GM12873 (cell line): Measurements from ENCODE around the gene CDK18.

Experiments used
- TF ChIP-seq, protein P1 (sequence below): IDR thresholded peaks from 2 replicates; pipeline ENCODE4 v1.5.1; 2012; ENCODE audit warnings: low read depth, mild to moderate bottlenecking, moderate library complexity, low read length, control low read depth; ENCODE audit not compliant: insufficient read depth; ENCODE audit errors: missing control alignments

The CDK18 gene

DNA sequence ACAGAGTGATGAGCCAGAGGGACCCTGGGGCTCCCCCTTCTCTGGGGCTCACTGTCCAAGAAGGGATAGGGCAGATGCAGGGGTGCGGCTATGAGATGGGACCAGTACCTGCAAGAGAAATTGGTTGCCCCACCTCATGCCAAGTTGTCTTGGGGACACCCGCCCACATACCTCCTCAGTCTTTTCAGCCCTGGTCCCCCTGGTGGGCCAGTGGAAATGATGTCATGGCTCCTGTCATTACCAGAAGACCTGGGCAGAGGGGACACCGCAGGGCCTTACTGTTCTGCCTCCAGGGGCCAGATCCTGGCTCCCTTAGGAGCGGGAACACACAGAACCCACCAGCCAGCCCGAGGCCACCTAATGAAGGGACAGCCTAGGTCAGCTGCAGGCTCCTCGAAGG is 63.2 kb downstream of the CDK18 start:
- TF ChIP-seq, protein P1, sequence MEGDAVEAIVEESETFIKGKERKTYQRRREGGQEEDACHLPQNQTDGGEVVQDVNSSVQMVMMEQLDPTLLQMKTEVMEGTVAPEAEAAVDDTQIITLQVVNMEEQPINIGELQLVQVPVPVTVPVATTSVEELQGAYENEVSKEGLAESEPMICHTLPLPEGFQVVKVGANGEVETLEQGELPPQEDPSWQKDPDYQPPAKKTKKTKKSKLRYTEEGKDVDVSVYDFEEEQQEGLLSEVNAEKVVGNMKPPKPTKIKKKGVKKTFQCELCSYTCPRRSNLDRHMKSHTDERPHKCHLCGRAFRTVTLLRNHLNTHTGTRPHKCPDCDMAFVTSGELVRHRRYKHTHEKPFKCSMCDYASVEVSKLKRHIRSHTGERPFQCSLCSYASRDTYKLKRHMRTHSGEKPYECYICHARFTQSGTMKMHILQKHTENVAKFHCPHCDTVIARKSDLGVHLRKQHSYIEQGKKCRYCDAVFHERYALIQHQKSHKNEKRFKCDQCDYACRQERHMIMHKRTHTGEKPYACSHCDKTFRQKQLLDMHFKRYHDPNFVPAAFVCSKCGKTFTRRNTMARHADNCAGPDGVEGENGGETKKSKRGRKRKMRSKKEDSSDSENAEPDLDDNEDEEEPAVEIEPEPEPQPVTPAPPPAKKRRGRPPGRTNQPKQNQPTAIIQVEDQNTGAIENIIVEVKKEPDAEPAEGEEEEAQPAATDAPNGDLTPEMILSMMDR: no peak

DNA sequence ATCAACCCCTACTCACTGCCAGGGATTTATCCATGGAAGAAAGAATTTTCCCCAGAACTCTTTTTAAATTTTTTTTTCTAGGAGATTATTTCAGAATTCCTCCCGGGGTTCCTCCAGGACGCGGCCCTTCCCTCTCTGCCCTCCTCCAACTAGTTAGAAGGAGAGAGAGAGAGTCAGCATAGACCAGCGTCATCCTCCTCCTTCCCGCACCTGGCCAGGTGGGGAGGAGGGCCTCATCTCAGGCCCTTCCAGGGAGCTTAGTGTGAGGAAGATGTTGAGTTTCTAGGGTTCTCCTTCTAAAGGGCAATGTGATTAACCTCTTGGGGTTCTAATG is 63.6 kb downstream of the CDK18 start:
- TF ChIP-seq, protein P1: no peak

DNA sequence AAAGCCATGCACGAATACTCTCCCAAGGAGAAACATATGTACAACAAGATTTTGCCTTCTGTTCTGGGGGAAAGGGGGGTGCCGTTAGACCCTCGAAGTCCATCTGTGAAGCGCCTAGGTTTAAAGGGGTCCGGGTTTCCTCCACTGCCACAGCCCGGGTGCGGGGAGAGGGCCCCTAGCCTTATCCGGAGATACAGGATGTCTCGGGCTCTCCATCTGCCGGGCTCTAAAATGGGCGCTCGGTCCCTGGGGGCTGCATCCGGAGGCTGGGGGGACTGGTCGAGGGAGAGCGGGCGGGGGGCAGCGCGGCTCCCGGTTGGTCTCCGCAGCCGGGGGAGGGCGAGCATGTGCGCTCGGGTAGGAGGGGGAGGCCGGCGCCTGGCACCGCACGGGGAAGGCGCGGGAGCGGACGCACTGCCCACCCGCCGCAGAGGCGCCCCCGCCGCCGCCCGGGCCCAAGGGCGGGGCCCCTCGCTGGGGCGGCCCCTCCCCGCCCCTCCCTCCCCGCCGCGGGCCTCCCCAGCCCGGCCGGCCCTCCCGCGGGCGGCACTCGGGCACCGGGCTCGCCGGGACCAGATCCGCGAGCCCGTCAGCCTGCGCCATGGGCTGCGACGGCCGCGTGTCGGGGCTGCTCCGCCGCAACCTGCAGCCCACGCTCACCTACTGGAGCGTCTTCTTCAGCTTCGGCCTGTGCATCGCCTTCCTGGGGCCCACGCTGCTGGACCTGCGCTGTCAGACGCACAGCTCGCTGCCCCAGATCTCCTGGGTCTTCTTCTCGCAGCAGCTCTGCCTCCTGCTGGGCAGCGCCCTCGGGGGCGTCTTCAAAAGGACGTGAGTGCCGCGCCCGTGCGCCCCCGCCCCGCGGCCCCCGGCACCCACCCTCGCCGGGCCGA is 64.2 kb downstream of the CDK18 start:
- TF ChIP-seq, protein P1: no peak

DNA sequence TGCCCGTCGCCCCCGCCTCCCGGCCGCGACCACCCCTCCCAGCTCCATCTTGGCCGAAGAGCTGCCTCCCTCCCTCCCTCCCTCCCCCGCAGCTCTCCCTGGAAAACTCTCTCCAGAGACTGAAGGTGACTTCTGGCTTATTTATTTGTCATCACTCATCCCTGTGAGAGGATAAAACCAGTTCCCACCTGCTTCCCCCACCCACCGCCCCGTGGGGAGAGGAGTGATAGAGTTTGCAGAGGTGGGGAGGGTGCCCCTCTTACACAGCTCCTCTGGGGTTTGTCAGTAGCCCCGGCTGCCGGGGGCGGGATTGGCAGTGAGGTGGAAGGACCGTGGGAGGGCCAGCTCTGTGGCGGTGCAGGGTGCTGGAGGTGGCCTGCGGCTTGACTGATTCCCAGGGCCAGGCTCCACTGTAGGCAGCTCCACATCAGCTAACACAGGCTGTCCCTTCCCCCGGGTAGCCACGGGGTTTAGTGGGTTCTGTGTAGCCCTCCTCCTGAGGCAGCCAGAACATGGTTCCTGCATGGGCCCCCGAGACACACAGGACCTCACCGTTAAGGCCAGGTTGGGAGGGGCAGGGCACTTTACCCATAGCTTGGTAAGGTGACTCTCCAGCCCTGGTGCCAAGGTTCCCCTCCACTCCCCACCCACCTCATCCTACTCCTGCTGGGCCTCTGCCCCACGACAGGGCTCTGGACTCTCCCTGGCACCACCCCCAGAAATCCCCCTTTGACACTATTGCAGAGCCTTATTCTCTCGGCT is 65.1 kb downstream of the CDK18 start:
- TF ChIP-seq, protein P1: no peak

DNA sequence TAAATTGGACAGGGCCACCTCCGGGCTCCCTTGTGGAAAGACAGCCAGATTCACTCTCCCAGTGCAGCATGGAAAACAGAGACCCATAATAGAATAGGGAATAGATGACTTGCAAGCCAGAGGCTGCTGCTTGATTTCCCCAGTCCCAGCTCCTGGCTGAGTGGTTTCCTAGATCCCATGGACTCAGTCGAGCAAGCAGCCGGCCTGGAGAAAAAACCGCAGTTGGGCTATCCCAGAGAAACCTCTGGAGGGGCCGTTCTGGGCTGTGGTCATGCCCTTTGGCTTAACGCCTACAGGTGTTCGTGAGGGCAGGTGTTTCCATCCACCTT is 65.7 kb downstream of the CDK18 start:
- TF ChIP-seq, protein P1: no peak

DNA sequence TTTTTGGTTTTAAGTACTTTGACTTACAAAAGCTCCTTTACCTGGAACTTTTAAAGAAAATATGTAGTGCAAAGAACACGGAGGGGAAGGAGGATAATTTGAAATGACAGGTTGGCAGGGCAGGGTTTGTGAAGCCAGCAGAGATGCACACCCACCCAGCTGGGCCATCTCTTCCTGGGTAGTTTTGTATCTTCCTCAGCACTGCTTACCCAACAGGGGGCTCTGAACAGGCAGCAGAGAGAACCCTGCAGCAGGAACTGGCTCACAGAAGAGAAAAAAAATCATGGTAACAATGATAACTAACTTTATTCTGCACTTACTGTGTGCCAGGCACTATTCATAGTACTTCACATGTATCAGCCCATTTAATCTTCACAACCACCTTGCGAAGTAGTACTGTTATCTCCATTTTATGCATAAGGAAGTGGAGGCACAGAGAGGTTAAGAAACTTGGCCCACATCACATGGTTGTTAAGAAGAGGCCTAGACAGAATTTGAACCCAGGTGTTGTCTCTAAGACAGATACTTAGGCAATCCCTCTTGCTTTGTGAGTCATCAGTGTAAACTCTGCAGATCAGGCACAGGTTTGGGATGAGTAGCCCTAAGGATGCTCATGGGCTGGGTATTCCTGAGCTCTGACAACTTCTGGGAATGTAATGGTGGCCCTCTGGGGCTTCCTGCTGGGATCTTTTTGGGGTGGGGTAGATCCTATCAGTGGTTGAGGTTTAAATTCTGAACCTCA is 66.5 kb downstream of the CDK18 start:
- TF ChIP-seq, protein P1: no peak

DNA sequence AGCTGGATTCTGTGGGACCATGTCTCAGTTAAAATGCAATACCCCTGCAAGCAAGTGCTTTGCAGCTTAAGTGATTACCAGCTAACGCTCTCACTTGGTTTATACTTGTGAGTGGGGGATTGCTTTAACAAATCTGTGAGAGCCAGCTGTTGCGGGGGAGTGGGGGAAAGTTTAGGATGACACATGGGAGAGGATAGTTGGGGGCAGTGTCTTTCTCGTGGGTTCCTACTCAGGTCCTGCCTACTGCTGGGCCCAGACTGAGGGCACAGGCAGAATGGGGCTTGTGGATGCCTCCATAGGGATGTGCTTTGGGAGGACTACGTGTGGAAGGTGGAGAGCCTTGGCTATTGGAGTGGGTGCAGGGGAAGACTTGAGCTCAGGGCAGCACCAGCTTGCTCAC is 67.3 kb downstream of the CDK18 start:
- TF ChIP-seq, protein P1: no peak
